ENCODE results near the gene ILKAP. TPM values are rescaled to one million over a fixed set of nuclear protein-coding genes. Genes with fewer than 3 reads are reported as not detected.

Gene ILKAP
- total RNA-seq, 1 experiment from 2014 or later = 44.3 TPM

DNA sequence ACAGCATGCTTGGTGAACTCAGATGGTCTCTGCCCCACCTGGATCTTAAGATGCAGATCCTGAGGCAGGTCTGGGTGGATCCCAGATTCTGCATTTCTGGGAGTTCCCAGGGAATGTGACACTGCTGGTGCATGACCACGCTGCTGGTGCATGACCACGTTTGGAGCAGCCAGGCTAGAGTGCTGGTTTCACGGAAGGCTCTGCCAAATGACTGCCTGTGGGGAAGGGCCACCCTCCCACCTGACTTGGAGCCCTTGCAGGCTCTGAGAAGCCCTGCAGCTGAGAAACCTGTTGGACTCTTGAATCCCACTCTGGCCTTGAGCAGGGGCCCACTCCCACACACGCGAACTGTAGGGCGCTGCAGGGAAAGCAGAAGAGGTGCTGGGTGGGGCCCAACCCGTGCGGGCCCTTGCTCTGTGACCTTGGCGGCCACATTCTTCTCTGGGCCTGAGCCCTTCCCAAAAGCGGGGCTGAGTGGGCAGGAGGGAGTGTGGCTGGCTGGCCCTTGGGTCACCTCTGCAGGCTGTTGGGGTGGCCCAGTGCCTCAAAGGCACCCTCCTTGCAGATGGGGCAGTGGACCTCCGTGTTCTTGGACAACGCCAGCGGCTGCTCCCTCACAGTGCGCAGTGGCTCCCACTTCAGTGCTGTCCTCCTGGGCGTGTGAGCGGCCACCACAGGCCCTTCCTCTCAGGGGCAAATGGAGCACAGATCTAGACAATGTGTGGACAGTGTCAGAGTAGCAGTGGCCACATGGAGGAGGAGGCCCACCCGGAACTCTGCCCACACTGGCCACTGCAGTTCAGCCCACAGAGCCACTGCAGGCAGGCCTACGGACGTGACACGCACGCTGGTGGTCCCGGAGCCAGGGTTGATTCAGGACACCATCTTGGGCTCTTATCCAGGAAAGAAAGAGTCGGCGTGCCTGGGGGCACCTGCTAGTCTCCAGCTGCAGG, 36.8 kb downstream of the ILKAP start:
- DNase-seq (ENCODE audit: low read depth) = no peak

DNA sequence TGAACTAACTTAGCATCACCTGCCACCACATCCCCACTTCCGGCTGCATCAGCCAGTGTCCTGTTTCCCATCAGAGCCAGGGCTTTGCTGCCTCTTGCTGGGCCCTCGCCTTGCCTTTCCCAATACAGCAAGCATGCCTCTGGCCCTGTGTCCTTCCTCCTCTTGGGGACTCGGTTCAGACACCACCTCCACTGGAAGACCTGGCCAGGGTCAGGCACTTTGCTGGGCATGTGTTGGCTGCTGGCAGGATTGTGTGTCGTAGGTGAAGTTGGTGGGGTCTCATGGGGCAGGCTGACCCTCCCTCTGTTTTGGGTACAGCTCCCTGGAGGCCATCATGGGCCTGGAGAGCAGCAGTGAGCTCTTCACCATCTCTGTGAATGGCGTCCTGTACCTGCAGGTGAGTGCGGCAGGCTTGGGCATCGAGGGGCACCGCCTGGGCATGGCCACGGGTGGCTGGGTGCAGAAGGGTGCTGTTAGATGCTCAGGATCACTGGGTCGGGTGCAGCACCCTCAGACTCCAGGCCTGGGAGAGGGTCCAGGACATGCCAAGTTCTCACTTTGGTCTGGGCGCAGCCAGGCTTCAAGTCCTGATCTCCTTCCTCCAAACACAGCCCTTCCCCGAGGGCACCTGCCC, 38.1 kb downstream of the ILKAP start:
- DNase-seq (ENCODE audit: low read depth) = no peak

DNA sequence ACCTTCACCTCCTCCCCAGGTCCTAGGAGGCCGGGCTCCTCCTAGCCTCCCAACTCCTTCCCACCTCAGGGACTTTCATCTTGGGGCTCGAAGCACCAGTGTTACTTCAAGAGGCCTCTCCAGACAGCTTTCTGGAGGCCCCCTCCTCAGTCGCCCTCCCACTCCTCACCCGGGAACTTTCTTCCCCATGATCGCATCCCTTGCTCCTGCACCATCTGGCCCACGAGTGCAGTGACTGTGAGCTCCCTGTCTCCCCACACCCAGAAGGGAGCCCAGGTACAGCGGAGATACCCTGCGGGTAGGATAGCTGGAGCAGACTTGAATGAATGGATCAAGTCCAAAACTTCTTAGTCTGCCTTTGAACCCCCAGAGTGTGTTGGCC, 38.6 kb downstream of the ILKAP start:
- no peak for DNase-seq (ENCODE audit: low read depth)

DNA sequence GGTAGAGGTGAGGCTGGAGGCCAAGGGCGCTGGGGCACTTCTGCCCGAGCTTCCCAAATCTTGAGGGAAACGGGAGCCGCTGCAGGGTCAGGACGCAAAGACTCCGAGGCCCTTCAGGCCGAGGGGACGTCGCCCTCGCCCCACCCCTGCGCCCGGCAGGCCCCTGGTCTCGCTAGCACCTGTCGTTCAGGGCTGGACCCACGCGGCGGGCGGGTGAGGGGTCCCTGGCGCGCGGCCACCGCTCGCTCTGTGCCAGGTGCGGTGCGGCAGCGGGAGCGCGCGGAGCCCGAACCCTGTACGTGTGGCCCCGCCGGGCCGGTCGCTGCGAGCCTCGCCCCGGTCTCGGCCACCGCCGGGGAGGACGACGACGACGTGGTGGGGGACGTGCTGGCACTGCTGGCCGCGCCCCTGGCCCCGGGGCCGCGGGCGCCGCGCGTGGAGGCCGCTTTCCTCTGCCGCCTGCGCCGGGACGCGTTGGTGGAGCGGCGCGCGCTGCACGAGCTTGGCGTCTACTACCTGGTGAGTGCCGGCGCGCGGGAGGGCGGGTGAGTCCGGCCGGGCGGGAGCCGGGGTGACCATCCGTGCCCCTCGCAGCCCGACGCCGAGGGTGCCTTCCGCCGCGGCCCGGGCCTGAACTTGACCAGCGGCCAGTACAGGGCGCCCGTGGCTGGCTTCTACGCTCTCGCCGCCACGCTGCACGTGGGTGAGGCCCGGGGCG, 39.9 kb downstream of the ILKAP start:
- DNase-seq (ENCODE audit: low read depth) = no peak

DNA sequence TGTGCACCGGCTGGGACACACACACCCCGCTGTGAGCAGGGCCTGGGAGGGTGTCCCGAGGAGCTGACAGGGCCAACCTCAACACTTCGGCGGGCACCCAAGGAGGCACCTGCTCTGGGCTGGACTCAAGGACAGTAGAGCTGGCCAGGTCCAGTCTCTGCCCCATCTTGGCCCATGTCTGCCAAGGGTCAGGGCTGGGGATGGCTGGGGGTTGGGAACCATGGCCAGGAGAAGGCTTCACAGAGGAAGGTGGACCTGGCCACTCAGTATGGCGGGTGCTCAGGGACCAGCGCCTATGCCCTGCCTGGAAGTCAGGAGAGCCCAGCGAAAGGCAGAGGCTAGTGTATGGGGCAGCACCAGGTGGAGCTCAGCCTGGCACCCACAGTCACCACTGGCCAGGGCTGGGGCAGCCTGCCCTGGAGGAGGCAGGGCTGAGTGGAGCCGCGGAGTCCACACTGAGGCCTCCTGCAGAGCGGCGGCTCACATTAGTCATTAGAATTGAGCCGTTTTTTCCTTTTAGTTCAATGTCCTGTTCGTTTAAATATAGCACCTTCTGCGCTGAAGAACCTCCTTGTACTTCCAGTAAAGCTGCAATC, 40.6 kb downstream of the ILKAP start:
- no peak for DNase-seq (ENCODE audit: low read depth)

DNA sequence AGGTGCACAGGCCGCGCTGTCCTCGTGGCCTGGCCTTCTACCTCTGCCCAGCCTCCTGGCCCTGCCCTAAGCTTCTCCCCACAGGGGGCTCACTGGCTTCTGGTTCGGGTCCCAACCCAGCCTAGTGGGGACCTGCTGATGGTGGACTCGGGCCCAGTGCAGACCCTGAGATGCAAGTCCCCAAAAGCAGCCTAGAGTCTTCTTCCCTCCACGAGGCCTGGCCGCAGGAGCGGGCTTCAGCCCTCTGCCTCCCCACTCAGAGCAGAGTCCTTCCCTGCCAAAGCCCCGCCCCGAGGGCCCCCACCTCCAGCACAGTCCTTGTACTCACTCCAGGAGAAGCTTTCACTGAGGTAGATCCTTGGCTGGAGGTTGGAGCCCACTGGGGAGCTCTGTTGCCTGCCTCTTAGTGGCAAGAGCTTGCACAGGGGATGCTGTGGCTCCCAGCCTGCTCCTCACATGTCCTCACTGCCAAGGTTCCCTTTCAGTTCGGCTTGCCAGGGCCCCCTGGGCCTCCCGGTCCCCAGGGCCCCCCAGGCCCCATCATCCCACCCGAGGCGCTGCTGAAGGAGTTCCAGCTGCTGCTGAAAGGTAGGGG, 41.1 kb downstream of the ILKAP start:
- no peak for DNase-seq (ENCODE audit: low read depth)

DNA sequence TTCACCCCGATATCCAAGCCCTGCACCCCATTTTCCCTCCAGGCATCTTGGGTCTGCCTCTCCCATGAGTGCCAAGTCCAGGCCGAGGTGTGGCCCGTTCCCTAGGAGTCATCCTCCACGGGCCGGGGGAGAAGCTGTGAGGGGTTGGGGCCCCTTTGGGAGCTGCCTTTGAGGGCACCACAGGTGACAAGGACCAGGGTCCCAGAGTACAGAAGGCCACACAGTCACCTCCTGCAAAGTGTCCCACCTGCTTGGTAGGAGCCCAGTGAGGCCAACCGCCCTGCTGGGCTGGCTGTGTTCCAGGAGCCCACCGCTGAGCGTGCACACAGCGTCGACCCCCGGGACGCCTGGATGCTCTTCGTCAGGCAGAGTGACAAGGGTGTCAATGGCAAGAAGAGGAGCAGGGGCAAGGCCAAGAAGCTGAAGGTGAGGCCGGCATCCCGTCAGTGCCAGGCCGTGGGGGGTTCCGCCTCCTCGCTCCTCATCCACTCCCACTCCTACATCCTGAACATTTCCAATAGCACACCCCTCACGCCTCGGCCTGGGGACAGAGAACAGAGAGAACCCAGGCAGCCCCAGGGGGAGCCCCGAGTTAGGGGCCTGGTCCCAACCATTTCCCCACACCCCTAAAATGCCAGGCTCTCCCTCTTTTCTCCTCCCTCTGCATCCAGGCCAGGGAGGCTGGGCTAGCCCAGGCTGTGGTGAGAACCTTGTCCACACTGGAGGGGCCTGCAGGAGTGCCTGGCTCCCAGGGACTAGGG, 42.0 kb downstream of the ILKAP start:
- DNase-seq (ENCODE audit: low read depth) = no peak

DNA sequence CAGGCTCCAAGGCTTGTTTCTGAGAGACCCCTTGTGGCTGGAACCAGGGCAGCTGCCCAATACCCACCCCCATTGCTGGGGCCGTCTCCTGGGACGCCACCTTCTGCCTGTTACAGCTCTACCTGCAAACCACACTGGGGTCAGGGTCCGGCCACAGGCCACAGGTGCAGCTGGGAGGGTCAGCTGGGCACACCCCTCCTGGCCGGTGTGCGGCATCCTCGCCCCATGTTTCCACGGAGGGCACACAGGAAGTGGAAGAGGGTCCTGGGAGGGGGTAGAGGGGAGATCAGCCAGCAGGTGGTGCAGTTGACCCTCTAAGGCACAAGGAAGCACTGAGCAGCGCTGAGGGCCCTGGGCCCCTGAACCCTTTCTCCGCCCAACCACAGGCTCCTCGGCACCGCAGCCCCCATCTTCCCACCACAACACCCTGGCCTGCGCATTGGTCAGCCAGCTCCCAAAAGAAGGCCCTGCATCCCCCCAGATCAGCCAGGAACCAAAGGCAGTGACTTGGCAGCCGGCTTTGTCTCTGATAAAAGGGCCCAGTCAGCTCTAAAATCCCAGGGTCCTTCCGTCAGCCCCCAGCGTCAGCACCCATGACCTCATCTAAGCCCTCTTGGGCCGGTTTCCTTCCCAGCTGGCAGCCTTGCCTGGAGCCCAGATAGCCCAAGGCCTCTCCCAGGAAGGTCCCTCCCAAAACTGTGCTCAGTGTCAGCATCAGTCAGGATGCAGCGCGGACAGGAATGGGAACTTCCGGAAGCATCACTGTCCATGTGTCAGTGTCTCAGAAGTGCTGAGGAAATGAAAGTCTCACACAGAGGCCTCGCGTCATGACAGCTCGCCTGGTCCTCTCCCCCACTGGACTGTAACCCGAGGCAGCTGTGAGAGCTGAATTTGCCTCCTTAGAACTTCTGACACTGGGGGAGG, 43.0 kb downstream of the ILKAP start:
- DNase-seq (ENCODE audit: low read depth) = no peak

DNA sequence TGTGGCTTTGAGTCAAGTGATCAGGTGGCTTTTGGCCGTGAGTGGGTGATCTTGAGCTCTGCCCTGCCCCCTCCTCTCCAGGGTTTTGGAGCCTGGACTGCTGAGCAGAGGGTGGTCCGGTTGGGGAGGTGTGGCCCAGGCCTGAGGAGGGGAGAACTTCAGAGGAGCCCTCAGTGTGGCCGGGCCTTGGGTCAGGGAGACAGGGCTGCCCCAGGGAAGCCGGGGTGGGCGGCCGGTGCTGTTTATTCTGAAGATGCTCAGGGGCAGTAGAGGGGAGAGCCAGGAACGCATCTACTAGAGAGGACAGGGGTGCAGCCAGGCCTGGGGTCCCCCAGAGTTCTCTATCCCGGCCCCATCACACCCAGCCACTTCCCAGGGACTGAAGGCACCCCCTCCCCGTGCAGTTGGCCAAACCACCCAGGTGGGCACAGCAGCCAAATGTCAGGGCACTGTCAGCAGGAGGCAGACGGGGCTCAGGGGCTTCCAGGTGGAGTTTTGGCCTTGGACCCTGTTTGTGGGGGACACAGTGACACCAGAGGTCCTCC, 43.8 kb downstream of the ILKAP start:
- DNase-seq (ENCODE audit: low read depth) = no peak

DNA sequence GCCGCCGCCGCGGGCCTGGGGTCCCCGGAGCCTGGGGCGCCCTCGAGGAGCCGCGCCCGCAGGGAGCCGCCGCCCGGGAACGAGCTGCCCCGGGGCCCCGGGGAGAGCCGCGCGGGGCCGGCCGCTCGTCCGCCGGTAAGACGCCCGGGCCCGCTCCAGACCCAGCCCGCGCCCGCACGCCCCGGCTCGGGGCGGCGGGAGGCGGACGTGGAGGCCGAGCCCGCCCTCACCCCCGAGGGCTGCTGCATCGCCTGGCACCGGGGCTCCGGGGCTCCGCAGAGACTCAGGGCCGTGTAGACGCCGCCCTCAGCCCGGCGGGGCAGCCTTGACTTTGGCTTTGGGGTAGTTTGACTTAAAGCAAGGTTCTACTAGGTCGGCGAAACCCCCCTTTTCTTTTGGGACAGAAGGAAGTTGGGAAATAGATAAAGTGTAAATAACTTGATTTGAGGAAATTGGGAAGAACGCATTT, 44.4 kb downstream of the ILKAP start:
- no peak for DNase-seq (ENCODE audit: low read depth)

DNA sequence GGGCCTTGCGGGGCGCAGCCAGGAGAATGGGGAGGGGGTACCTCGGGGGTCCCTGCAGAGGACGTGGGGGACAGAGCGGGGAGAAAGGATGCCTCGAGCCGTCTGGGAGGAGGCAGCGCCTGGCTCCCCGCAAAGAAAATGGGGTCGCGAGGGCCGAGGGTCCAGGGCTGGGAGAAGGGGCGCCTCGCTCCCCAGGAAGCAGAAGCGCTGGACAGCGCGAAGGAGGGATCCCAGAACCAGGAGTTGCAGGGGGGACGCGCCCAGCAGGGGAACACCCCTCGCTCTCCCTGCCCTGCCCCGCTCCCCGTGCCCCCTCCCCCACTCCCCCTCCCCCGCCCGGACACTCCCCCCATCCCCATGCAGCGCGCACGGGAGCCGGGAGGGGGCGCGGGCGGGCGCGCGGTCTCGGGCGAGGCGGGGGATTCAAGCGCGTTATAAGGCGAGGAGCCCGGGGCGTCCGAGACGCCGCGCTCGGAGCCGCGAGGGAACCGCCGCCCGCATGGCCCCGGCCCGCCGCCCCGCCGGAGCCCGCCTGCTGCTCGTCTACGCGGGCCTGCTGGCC, 44.9 kb downstream of the ILKAP start, which contains the start of gene ERFE:
Gene ERFE, plus strand, starts transcription at position 462 of the 562 bp plus-strand sequence. Its CDS starts 38 bp downstream, at position 500.
- no peak for DNase-seq (ENCODE audit: low read depth)

DNA sequence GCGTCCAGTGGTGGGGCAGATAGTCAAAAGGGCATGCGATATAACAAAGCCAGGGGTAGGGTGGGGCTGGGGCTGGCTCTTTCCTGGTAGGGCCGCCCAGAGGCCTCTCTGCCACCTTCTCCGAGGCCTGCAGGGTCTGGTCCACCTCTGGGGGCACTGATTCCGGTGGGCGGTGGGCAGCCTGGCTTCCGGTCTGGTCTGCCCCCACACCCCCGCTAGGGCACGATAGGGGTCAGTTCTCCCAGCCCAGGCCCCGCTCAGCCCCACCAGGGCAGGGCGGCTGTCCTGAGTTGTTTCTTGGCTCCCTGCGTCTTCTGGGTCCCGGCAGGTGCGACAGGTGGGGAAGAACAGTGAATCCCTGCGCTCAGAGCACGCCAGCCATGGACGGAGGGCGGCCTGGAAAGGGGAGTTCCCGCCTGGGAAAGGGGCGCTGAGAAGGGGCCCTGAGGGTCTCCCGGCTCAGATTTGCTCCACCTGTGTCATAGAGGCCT, 45.4 kb downstream of the ILKAP start:
- no peak for DNase-seq (ENCODE audit: low read depth)

DNA sequence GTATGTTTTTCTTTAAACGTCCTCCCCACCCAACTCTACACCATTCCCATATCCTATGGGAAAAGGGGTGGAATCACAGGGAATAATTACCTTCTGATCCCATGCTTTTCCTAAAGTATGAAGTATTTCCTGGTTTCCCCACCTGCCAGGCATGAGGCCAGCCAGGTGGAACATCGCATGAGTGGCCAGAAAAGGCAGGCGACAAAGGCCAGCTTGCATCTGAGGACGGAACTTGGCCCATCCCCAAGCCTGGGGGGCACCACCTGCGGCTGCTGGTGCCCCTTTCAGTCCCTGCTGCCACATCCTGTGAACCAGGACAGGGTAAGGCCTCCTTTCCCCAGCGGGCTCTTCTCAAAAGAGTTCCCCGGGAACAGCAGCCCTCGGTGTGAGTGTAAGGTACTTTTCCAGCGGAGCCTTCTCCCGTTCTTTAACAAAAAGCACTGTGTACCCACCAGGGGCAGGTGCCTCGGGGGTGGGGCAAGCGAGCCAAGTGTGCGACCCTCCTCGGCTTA, 45.9 kb downstream of the ILKAP start:
- DNase-seq (ENCODE audit: low read depth) = no peak

DNA sequence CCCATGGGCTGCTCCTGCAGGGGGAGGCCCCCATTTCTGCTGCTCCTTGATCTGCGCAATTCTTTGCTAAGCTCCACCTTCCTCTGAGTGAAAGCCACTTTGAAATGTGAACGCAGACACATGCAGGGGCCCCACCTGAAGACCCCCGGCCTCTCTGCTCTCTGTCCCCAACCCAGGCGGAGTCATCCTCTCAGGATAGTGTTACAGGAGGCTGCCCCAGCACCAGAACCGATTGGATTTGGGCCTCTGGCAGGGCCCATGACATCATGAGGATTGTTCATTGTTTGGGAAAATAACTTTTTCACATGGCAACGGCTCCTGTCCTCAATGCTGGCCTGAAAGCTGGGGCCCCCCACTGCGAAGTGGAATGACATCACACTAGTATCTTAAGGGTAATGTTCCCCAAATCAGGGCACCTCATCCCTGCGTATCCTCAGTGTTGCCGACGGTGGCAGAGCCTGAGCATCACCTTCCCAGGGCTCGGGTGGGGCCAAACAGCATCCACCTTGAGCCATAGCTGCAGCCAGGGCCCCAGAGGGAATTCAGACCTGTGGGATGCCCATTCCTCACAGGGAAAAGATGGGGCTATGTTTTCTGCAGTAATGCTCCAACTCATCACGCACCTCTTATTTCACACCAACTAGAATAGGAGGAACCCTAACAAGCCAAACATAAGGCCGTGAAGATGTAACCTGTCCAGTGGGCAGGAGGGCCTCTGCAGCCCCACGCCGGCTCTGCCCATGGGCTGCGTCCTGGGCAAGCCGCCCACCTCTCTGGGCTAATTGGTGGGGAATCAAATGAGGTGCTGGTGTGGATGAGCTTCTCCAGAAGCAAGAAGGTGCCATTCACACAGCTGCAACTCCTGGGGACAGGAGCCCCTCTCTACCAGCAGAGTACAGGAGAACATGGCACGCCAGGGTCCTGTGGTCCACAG, 47.5 kb downstream of the ILKAP start:
- no peak for DNase-seq (ENCODE audit: low read depth)

DNA sequence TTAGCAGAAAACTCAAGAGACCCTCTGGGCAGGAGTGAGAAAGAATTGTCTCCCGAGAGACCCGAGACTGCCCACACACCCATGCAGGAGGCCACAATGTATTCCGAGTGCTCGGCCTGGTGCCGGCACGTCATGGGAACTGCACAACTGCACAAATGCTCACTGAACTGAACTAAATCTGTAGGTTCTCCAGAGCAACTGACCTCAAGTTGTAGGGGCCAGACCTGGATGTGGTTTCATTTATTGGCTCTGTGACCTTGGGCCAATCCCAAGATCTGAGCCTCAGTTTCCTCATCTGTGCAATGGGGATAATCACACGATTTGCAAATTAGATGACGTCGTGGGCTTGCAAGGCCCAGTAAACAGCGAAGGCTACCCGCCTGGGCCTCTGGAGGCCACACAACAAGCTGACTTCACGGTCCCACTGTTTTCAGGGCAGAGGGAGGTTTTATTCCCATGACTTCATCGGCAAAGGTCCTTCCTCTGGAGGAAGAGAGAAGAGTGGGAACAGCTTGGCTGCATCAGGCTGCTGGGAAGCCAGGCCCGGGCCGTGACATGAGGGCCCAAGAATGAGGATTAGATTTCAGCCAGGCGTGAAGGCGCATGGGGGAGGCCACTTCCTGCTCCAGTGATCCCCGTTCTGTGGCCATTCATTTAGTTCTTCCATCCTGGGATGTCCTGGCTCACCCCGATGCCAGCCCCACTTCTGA, 48.3 kb downstream of the ILKAP start:
- peak; percentile 44 for DNase-seq (ENCODE audit: low read depth)

DNA sequence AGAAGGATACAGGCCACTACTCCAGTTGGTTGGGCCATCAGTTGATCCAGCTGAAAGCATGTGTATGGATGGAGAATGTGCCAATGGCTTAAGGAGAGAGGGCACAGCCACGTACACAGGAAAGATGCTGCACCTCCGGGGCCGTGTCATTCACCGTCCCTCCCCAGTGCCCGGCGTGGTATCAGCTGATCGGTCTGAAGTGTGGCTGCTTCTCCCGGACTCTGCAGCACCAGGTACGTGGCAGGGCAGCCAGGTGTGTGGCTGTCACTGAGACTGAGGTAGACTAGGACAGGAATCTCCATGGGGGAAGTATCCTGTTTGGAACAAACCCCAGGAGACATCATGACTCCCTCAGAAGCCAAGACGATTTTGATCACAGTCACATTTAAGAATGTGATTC, 48.9 kb downstream of the ILKAP start:
- no peak for DNase-seq (ENCODE audit: low read depth)
